AG09319 (cell line): ENCODE results near the gene CXCL9.
"Not testable (repeated sequence)": the region's sequence is repeated elsewhere in the genome, so short reads cannot be mapped to it uniquely, and the experiment has no call there.

ENCODE experiments used
- DNase-seq: peaks from one replicate; pipeline ENCODE4 v3.0.0-alpha.2; 2010; ENCODE audit warnings: low read depth; ENCODE audit errors: extremely low read depth
- TF ChIP-seq, protein P1 (sequence below): IDR thresholded peaks from 2 replicates; pipeline ENCODE4 v1.5.1; 2011; ENCODE audit warnings: low read depth, mild to moderate bottlenecking, inconsistent platforms, low read length, moderate library complexity

The CXCL9 gene

GRCh38 chr4:76007089-76007862 lies at the start of gene CXCL9:
TSS of gene CXCL9 (minus strand) at chr4:76007509. CDS start at chr4:76007449, 60 bp downstream.
- no peak for DNase-seq

GRCh38 chr4:76055421-76055820 lies 48.1 kb upstream of the CXCL9 start:
- TF ChIP-seq, protein P1, sequence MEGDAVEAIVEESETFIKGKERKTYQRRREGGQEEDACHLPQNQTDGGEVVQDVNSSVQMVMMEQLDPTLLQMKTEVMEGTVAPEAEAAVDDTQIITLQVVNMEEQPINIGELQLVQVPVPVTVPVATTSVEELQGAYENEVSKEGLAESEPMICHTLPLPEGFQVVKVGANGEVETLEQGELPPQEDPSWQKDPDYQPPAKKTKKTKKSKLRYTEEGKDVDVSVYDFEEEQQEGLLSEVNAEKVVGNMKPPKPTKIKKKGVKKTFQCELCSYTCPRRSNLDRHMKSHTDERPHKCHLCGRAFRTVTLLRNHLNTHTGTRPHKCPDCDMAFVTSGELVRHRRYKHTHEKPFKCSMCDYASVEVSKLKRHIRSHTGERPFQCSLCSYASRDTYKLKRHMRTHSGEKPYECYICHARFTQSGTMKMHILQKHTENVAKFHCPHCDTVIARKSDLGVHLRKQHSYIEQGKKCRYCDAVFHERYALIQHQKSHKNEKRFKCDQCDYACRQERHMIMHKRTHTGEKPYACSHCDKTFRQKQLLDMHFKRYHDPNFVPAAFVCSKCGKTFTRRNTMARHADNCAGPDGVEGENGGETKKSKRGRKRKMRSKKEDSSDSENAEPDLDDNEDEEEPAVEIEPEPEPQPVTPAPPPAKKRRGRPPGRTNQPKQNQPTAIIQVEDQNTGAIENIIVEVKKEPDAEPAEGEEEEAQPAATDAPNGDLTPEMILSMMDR: no peak
- DNase-seq: no peak

More at GRCh38 chr4:76007089-76007862, at the start of gene CXCL9:
- TF ChIP-seq, protein P1: no peak

GRCh38 chr4:76055016-76055415 lies 47.7 kb upstream of the CXCL9 start:
- no peak for DNase-seq
- TF ChIP-seq, protein P1: no peak

GRCh38 chr4:76053730-76054129 lies 46.4 kb upstream of the CXCL9 start:
- no peak for DNase-seq
- TF ChIP-seq, protein P1: no peak

- not testable (repeated sequence) for DNase-seq
Observed at GRCh38 chr4:76050560-76051050, 43.3 kb upstream of the CXCL9 start.

DNA sequence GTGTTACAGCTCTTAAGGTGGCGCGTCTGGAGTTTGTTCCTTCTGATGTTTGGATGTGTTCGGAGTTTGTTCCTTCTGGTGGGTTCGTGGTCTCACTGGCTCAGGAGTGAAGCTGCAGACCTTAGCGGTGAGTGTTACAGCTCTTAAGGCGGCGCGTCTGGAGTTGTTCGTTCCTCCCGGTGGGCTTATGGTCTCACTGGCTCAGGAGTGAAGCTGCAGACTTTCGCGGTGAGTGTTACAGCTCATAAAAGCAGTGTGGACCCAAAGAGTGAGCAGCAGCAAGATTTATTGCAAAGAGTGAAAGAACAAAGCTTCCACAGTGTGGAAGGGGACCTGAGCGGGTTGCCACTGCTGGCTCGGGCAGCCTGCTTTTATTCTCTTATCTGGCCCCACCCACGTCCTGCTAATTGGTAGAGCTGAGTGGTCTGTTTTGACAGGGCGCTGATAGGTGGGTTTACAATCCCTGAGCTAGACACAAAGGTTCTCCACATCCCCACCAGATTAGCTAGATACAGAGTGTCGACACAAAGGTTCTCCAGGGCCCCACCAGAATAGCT lies 42.6 kb upstream of the CXCL9 start:
- DNase-seq: not testable (repeated sequence)

DNA sequence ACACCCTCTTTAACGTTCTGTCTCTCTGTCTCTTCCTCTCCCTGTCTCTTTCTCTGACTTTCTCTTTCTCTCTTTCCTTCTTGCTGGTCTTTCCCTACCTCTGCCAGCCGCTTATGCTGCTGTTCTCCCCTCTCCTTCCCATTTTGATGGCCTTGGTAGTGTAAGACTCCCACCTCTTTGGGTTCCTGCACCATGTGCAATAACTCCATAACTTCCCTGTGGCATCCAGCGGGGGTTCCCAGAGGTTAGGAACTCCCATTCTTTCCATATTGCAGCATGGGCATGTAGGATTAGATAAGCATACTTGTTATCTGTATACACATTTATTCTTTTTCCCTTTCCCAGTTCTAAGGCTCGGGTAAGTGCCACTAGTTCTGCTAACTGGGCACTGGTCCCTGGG lies 37.4 kb upstream of the CXCL9 start:
- DNase-seq: not testable (repeated sequence)

DNA sequence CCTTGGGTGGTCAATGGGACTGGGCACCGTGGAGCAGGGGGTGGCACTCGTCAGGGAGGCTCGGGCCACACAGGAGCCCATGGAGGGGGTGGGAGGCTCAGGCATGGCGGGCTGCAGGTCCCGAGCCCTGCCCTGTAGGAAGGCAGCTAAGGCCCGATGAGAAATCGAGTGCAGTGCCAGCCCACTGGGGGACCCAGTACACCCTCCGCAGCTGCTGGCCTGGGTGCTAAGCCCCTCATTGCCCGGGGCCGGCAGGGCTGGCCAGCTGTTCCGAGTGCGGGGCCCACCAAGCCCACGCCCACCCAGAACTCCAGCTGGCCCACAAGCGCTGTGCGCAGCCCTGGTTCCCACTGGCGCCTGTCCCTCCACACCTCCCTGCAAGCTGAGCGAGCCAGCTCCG lies 36.0 kb upstream of the CXCL9 start:
- not testable (repeated sequence) for DNase-seq

- DNase-seq: not testable (repeated sequence)
Observed at GRCh38 chr4:76042241-76042998, 35.1 kb upstream of the CXCL9 start.

- TF ChIP-seq, protein P1: no peak
- DNase-seq: no peak
Observed at GRCh38 chr4:76036855-76037254, 29.5 kb upstream of the CXCL9 start.
